Mesendoderm (in vitro differentiated cells): ENCODE measurements around the gene FASTK.

ENCODE experiments used
- DNase-seq: peaks from one replicate; pipeline ENCODE4 v3.0.0; 2013
- H2AK5ac ChIP-seq: 2 replicates; pipeline ENCODE4 v1.6.1; 2013; ENCODE audit warnings: low read length, inconsistent platforms
- H2BK120ac ChIP-seq: 2 replicates; pipeline ENCODE4 v1.6.1; 2013; ENCODE audit warnings: low read depth, mild to moderate bottlenecking, low read length, moderate library complexity, mixed read lengths
- H2BK15ac ChIP-seq: replicated peaks from 2 replicates; pipeline ENCODE4 v1.6.1; 2013; ENCODE audit warnings: low read depth, mild to moderate bottlenecking, moderate library complexity
- H2BK5ac ChIP-seq: 2 replicates; pipeline ENCODE4 v1.6.1; 2013; ENCODE audit warnings: low read length, inconsistent platforms
- H3K18ac ChIP-seq: 2 replicates; pipeline ENCODE4 v1.6.1; 2013; ENCODE audit warnings: mild to moderate bottlenecking, low read length, mixed read lengths
- H3K23ac ChIP-seq: one replicate; pipeline ENCODE4 v1.6.1; 2013; ENCODE audit warnings: low read length
- H3K27ac ChIP-seq: 2 replicates; pipeline ENCODE4 v1.5.1; 2013; ENCODE audit warnings: low read depth, mild to moderate bottlenecking, inconsistent platforms, low read length, moderate library complexity
- H3K27me3 ChIP-seq: 2 replicates; pipeline ENCODE4 v1.6.1; 2013; ENCODE audit warnings: low read length, control low read depth, mild to moderate bottlenecking, inconsistent platforms; ENCODE audit not compliant: insufficient read depth, poor library complexity
- H3K36me3 ChIP-seq: 2 replicates; pipeline ENCODE4 v1.6.1; 2013; ENCODE audit warnings: low read length, inconsistent platforms; ENCODE audit not compliant: control insufficient read depth, insufficient read depth
- H3K4ac ChIP-seq: one replicate; pipeline ENCODE4 v1.6.1; 2013; ENCODE audit warnings: low read depth, mild to moderate bottlenecking, low read length, moderate library complexity
- H3K4me1 ChIP-seq: 2 replicates; pipeline ENCODE4 v1.6.1; 2013; ENCODE audit warnings: low read depth, low read length, inconsistent platforms; ENCODE audit not compliant: control insufficient read depth
- H3K4me2 ChIP-seq: 2 replicates; pipeline ENCODE4 v1.6.1; 2013; ENCODE audit warnings: low read length
- H3K4me3 ChIP-seq: 2 replicates; pipeline ENCODE4 v1.5.1; 2013; ENCODE audit warnings: mild to moderate bottlenecking, low read length
- H3K56ac ChIP-seq: one replicate; pipeline ENCODE4 v1.6.1; 2013; ENCODE audit warnings: low read length
- H3K79me1 ChIP-seq: 2 replicates; pipeline ENCODE4 v1.6.1; 2013; ENCODE audit warnings: low read length, inconsistent platforms
- H3K79me2 ChIP-seq: 2 replicates; pipeline ENCODE4 v1.6.1; 2013; ENCODE audit warnings: mild to moderate bottlenecking, low read length; ENCODE audit not compliant: control insufficient read depth, insufficient read depth
- H3K9ac ChIP-seq: 2 replicates; pipeline ENCODE4 v1.6.1; 2013; ENCODE audit warnings: low read length, inconsistent platforms
- H4K5ac ChIP-seq: one replicate; pipeline ENCODE4 v1.6.1; 2013; ENCODE audit warnings: low read length
- H4K8ac ChIP-seq: one replicate; pipeline ENCODE4 v1.6.1; 2013; ENCODE audit warnings: low read depth, mild to moderate bottlenecking, control low read depth, low read length, moderate library complexity
- WGBS: extraction: QIAGEN DNeasy Blood & Tissue Kit; methylation state at CpG from one replicate; pipeline ENCODE4 v1.1.7; 2013; ENCODE audit warnings: low lambda C conversion rate, missing lambda C conversion rate; ENCODE audit not compliant: insufficient coverage; ENCODE audit errors: extremely low coverage; 5-methylcytosine and 5-hydroxymethylcytosine counted together

FASTK gene

DNA sequence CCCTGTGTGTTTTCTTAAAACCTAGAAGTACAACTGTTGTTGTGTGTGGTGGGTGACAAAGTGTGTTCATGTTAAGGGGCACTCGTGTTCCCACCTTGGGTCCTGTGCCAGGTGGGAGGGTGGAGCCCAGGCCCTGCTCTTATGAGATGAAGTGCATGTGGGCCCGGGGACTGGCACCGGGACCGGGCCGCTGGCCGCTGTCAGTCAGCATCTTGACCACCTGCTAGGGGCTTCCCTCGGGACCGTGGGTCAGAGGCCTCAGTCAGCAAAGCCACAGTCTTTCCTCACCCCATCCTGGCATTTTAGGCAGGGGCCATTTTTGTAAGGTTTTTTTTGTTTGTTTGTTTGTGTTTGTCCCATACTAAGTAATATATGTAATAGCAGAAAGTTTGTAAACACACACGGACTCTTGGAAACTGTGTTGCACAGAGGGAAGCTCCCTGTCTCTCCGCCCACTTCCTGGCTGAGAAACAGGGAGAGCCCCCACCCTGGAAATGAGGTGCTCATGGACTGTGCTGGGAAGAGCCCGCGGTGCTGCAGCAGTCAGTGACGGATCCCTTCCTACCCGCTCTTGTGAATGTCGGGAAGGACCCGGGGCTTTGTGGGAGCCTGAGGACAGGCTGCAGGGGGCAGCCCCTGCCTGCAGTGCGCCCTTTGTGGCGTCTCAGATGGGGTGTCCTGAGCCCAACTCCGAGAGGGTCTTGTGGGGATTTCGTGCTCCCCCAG, 19.0 kb upstream of the FASTK start:
- H3K4ac ChIP-seq = no peak overlapping the region
- H3K56ac ChIP-seq = no peak overlapping the region
- H3K79me2 ChIP-seq = peaks cover 6% of the 10 kb centered on the region
- peaks cover 3% of the 10 kb centered on the region for H3K4me1 ChIP-seq
- no peak overlapping the region for H3K27ac ChIP-seq
- H3K18ac ChIP-seq = no peak overlapping the region
- H3K4me2 ChIP-seq = no peak overlapping the region
- H4K5ac ChIP-seq = no peak overlapping the region
- no peak for DNase-seq
- H3K79me1 ChIP-seq = peaks cover 17% of the 10 kb centered on the region
- no peak overlapping the region for H2AK5ac ChIP-seq
- WGBS = no CpG with 5 or more reads among the region's 20 CpGs
- H3K23ac ChIP-seq = no peak overlapping the region
- no peak overlapping the region for H3K4me3 ChIP-seq
- no peaks in the 10 kb centered on the region for H3K27me3 ChIP-seq
- H2BK15ac ChIP-seq = no peak overlapping the region
- no peaks in the 10 kb centered on the region for H3K36me3 ChIP-seq
- H3K9ac ChIP-seq = no peak overlapping the region
- H2BK120ac ChIP-seq = no peak overlapping the region
- H2BK5ac ChIP-seq = no peak overlapping the region
- no peak overlapping the region for H4K8ac ChIP-seq

DNA sequence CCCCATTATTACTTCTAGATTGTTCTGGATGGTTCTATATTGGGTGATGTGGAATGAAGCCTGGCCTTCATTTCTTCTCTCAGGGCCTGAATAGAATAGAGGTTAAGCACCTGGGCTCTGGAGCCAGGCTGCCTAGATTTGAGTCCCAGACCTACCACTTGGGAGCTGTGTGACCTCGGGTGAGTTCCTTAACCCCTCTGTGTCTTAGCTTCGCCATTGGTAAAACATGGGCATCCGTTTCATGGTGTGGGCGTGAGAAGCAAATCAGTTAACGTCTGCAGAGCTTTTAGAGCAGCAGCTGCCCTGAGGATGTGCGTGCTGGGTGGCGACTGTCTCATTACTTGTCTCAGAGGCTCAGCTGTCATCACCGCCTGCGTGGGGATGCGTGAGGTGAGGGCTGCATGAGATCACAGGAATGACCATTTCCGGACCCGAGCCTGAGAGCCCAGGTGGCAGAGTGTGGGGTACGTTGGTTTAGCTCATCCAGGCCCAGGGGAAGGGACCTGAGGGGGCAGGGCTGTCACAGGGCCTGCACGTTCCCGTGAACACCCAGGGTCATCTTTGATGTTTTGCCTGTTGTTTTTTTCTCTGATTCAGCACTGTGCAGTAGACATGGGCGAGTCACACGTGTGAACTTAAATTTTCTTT, 15.3 kb upstream of the FASTK start:
- Histone ChIP-seq H4K5ac (no peak overlapping the region), H3K27ac (no peak overlapping the region), H3K4me2 (no peak overlapping the region), H3K36me3 (no peaks in the 10 kb centered on the region), H3K4me1 (no peaks in the 10 kb centered on the region), H3K79me1 (peaks cover 38% of the 10 kb centered on the region), H3K9ac (no peak overlapping the region), H3K23ac (no peak overlapping the region), H3K27me3 (no peaks in the 10 kb centered on the region), H2BK120ac (no peak overlapping the region), H3K4me3 (no peak overlapping the region), H2BK5ac (no peak overlapping the region), H3K56ac (no peak overlapping the region), H3K18ac (no peak overlapping the region), H2AK5ac (no peak overlapping the region), H4K8ac (no peak overlapping the region), H3K79me2 (peaks cover 21% of the 10 kb centered on the region), H2BK15ac (no peak overlapping the region), H3K4ac (no peak overlapping the region)
- DNase-seq = no peak
- WGBS = no CpG with 5 or more reads among the region's 17 CpGs

DNA sequence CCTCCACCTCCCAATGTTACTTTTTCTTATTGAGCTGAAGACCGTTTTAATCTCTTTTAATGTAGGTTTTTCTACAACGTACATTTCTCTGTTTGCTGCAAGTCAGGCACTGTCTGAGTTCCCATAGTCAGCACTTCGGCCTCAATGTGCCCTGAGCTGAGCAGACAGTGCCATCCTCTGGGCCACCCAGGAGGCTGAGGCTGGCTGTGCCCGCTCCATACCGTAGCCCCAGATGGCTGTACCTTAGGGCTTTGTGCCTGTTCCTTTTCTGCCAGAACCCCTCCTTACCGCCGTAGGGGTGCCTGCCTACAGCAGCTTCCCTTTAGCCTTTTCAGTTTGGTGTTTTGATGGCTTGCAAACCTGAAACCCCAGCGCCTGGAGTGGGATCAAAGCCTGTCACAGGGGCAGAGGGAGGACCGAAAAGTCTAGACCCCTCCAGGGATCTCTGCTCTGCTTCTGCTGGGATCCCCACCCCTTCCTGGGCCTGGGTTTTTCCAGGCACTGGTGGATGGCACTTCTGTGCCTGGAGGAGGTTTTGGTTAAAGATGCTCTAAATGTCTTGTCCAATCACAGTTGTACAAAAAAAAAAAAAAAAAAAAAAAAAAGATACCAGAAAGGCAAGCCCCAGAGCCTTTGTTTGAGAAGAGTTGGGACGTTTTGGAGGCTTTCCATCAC, 14.7 kb upstream of the FASTK start:
- H4K8ac ChIP-seq = no peak overlapping the region
- no peaks in the 10 kb centered on the region for H3K4me1 ChIP-seq
- no peak overlapping the region for H2BK15ac ChIP-seq
- H3K27ac ChIP-seq = no peak overlapping the region
- DNase-seq = no peak
- H4K5ac ChIP-seq = no peak overlapping the region
- no peak overlapping the region for H3K4me3 ChIP-seq
- no peak overlapping the region for H3K56ac ChIP-seq
- no CpG with 5 or more reads among the region's 10 CpGs for WGBS
- no peak overlapping the region for H2AK5ac ChIP-seq
- H3K23ac ChIP-seq = no peak overlapping the region
- no peaks in the 10 kb centered on the region for H3K36me3 ChIP-seq
- no peak overlapping the region for H2BK120ac ChIP-seq
- H3K79me1 ChIP-seq = peaks cover 41% of the 10 kb centered on the region
- H3K18ac ChIP-seq = no peak overlapping the region
- H3K27me3 ChIP-seq = no peaks in the 10 kb centered on the region
- no peak overlapping the region for H3K4me2 ChIP-seq
- H3K79me2 ChIP-seq = peaks cover 21% of the 10 kb centered on the region
- H2BK5ac ChIP-seq = no peak overlapping the region
- H3K9ac ChIP-seq = no peak overlapping the region
- no peak overlapping the region for H3K4ac ChIP-seq

DNA sequence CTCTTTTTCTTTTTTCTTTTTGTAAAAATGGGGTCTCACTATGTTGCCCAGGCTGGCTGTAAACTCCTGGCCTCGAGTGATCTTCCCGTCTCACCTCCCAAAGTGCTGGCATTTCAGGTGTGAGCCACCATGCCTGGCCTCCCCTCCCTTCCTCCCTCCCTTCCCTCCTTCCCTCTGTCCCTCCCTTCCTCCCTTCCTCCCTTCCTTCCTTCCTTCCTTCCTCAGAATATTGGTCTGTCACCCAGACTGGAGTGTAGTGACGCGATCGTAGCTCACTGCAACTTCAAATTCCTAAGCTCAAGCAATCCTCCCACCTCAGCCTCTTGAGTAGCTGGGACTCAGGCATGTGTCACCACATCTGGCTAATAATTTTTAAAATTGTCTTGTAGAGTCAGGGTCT, 14.1 kb upstream of the FASTK start:
- Histone ChIP-seq H3K79me1 (peaks cover 39% of the 10 kb centered on the region), H3K56ac (no peak overlapping the region), H3K23ac (no peak overlapping the region), H3K9ac (no peak overlapping the region), H2BK5ac (no peak overlapping the region), H3K27me3 (no peaks in the 10 kb centered on the region), H3K18ac (no peak overlapping the region), H3K36me3 (peaks cover under 1% of the 10 kb centered on the region), H2BK120ac (no peak overlapping the region), H3K4ac (no peak overlapping the region), H2BK15ac (no peak overlapping the region), H3K79me2 (peaks cover 23% of the 10 kb centered on the region), H3K27ac (no peak overlapping the region), H2AK5ac (no peak overlapping the region), H3K4me3 (no peak overlapping the region), H3K4me2 (no peak overlapping the region), H4K5ac (no peak overlapping the region), H3K4me1 (peaks cover under 1% of the 10 kb centered on the region), H4K8ac (no peak overlapping the region)
- no peak for DNase-seq
- WGBS = no CpG with 5 or more reads among the region's 5 CpGs

DNA sequence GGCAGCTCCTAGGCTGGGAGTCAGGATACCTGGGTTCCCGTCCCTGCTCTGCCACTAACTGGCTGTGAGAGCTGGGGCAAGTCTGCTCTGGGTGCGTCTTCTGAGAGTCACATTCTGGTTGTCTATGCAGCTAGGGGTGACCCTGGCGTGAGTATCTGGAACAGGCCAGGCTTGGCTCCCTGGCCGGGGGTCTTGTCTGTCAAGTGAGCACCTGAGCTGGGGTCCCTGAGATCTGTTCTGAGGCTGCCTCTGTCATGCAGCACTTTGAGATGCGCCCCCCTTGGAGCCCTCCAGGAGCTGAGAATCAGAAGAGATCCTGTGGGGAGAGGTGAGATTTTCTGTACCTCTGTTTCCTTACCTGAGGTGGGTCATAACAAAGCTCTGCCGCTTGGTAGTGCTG, 13.1 kb upstream of the FASTK start:
- Histone ChIP-seq H3K9ac (no peak overlapping the region), H3K79me2 (peaks cover 24% of the 10 kb centered on the region), H2BK5ac (no peak overlapping the region), H3K27ac (no peak overlapping the region), H3K27me3 (no peaks in the 10 kb centered on the region), H3K18ac (no peak overlapping the region), H3K36me3 (peaks cover 2% of the 10 kb centered on the region), H3K4ac (no peak overlapping the region), H3K4me1 (peaks cover 9% of the 10 kb centered on the region), H2BK120ac (no peak overlapping the region), H4K5ac (no peak overlapping the region), H4K8ac (no peak overlapping the region), H2AK5ac (no peak overlapping the region), H3K4me3 (no peak overlapping the region), H3K4me2 (no peak overlapping the region), H3K23ac (no peak overlapping the region), H2BK15ac (no peak overlapping the region), H3K56ac (no peak overlapping the region), H3K79me1 (peaks cover 41% of the 10 kb centered on the region)
- DNase-seq = no peak
- no CpG with 5 or more reads among the region's 6 CpGs for WGBS
